Ishikawa (cell line): ENCODE data around the gene RUNX1.

Experiments
- CEBPB ChIP-seq: IDR thresholded peaks from 2 replicates; pipeline ENCODE4 v1.6.1; 2012
- EGR1 ChIP-seq: IDR thresholded peaks from 2 replicates; pipeline ENCODE4 v1.6.1; 2012
- EP300 ChIP-seq: IDR thresholded peaks from 2 replicates; pipeline ENCODE4 v1.6.1; 2012; ENCODE audit warnings: borderline replicate concordance
- FOXM1 ChIP-seq: IDR thresholded peaks from 2 replicates; pipeline ENCODE4 v1.6.1; 2012; ENCODE audit warnings: low read depth, borderline replicate concordance
- MAX ChIP-seq: IDR thresholded peaks from 2 replicates; pipeline ENCODE4 v1.6.1; 2012
- NFIC ChIP-seq: IDR thresholded peaks from 2 replicates; pipeline ENCODE4 v1.6.1; 2012
- RAD21 ChIP-seq: IDR thresholded peaks from 2 replicates; pipeline ENCODE4 v1.6.1; 2012; ENCODE audit warnings: low read depth
- REST ChIP-seq: IDR thresholded peaks from 2 replicates; pipeline ENCODE4 v1.6.1; 2012; ENCODE audit warnings: low read depth, mild to moderate bottlenecking
- TAF1 ChIP-seq: IDR thresholded peaks from 2 replicates; pipeline ENCODE4 v1.6.1; 2012; ENCODE audit warnings: low read depth, mild to moderate bottlenecking
- TCF12 ChIP-seq: IDR thresholded peaks from 2 replicates; pipeline ENCODE4 v1.6.1; 2012; ENCODE audit warnings: low read depth
- TEAD4 ChIP-seq: IDR thresholded peaks from 2 replicates; pipeline ENCODE4 v1.6.1; 2012
- USF1 ChIP-seq: IDR thresholded peaks from 2 replicates; pipeline ENCODE4 v1.6.1; 2012

GRCh38 chr21:34967509-34968289 is 81.4 kb downstream of the RUNX1 start:
- TF ChIP-seq FOXM1 (no peak), TAF1 (no peak), EGR1 (no peak), CEBPB (no peak), RAD21 (no peak), TCF12 (no peak), NFIC (no peak), REST (no peak), EP300 (no peak), TEAD4 (no peak), MAX (no peak), USF1 (no peak)
